K562 (cell line): ENCODE measurements around the gene C17orf113. TPM values are rescaled to one million over a fixed set of nuclear protein-coding genes. Genes with fewer than 3 reads are reported as not detected.

Source experiments
- ATF3 ChIP-seq, 2 experiments: fragments of 450-650 bp in 1 of 2; sonication (generic) in 1 of 2; formaldehyde crosslinking in 1 of 2; IDR thresholded peaks in 1 of 2; conservative IDR thresholded peaks in 1 of 2; 2 replicates each; pipeline versions ENCODE4 v1.6.1 to v1.8.1; 2016 to 2023; ENCODE audit warnings: mild to moderate bottlenecking in 2 of 2, moderate library complexity in 2 of 2, inconsistent platforms in 1 of 2, missing genetic modification reagents in 1 of 2
- BRD9 ChIP-seq: fragments of 450-650 bp; IDR thresholded peaks from 2 replicates; pipeline ENCODE4 v1.6.1; 2018; ENCODE audit warnings: low read depth; ENCODE audit not compliant: partially characterized antibody
- BRF1 ChIP-seq: IDR thresholded peaks from 3 replicates; pipeline ENCODE4 v1.6.1; 2011; ENCODE audit warnings: borderline replicate concordance, mild to moderate bottlenecking; ENCODE audit not compliant: insufficient read length; ENCODE audit errors: extremely low read depth
- CBFB ChIP-seq: sonication (generic); formaldehyde crosslinking; IDR thresholded peaks from 2 replicates; pipeline ENCODE4 v1.4.0; 2020; ENCODE audit warnings: mild to moderate bottlenecking, missing genetic modification reagents
- CTCF ChIP-seq, 3 experiments: IDR thresholded peaks in 2 of 3; conservative IDR thresholded peaks in 1 of 3; 2 replicates each; pipeline ENCODE4 v1.5.1; 2011 to 2012; ENCODE audit warnings: low read length in 3 of 3, mild to moderate bottlenecking in 3 of 3, control low read depth in 2 of 3, improper control_type of control experiment in 1 of 3, inconsistent platforms in 1 of 3, low read depth in 1 of 3, mixed read lengths in 1 of 3, moderate library complexity in 1 of 3; ENCODE audit not compliant: insufficient read depth in 2 of 3
- ELF1 ChIP-seq: fragments of 200-800 bp; sonication (Bioruptor generic); IDR thresholded peaks from 2 replicates; pipeline ENCODE4 v1.6.1; 2016; ENCODE audit warnings: missing genetic modification characterization, missing compliant biosample characterization
- NEUROD1 ChIP-seq: fragments of 150-350 bp; IDR thresholded peaks from 2 replicates; pipeline ENCODE4 v1.6.1; 2014; ENCODE audit warnings: borderline replicate concordance, low read length, low read depth; ENCODE audit not compliant: partially characterized antibody
- NFRKB ChIP-seq: fragments of 450-650 bp; IDR thresholded peaks from 2 replicates; pipeline ENCODE4 v1.6.1; 2016; ENCODE audit warnings: low read depth
- NR2F6 ChIP-seq: fragments of 450-650 bp; formaldehyde crosslinking; IDR thresholded peaks from 2 replicates; pipeline ENCODE4 v1.4.0; 2020; ENCODE audit warnings: mild to moderate bottlenecking
- NR3C1 ChIP-seq: sonication (generic); formaldehyde crosslinking; IDR thresholded peaks from 2 replicates; pipeline ENCODE4 v1.8.1; 2022; ENCODE audit warnings: missing genetic modification reagents
- PATZ1 ChIP-seq: fragments of 250-450 bp; sonication (Bioruptor Pico); IDR thresholded peaks from 2 replicates; pipeline ENCODE4 v1.5.0; 2020; ENCODE audit warnings: mild to moderate bottlenecking, borderline replicate concordance
- PTBP1 ChIP-seq: fragments of 200-400 bp; formaldehyde crosslinking; IDR thresholded peaks from 2 replicates; pipeline ENCODE4 v1.6.1; 2017; ENCODE audit warnings: low read depth, low read length
- RAD21 ChIP-seq, 2 experiments: fragments of 250-450 bp in 1 of 2; fragments of 450-650 bp in 1 of 2; sonication (Bioruptor Pico) in 1 of 2; formaldehyde crosslinking in 1 of 2; IDR thresholded peaks in 1 of 2; conservative IDR thresholded peaks in 1 of 2; 2 replicates each; pipeline versions ENCODE4 v1.4.0 to v1.8.0; 2020 to 2022; ENCODE audit warnings: mild to moderate bottlenecking in 2 of 2, moderate library complexity in 1 of 2
- SAFB2 ChIP-seq: fragments of 200-400 bp; formaldehyde crosslinking; IDR thresholded peaks from 2 replicates; pipeline ENCODE4 v1.6.1; 2018; ENCODE audit warnings: borderline replicate concordance, low read length, low read depth, moderate library complexity; ENCODE audit not compliant: severe bottlenecking
- SMARCA4 ChIP-seq: fragments of 450-650 bp; IDR thresholded peaks from 2 replicates; pipeline ENCODE4 v1.6.1; 2016
- VEZF1 ChIP-seq: fragments of 200-800 bp; sonication (Bioruptor generic); IDR thresholded peaks from 2 replicates; pipeline ENCODE4 v1.6.1; 2017; ENCODE audit warnings: missing genetic modification characterization, missing compliant biosample characterization
- ZNF175 ChIP-seq: fragments of 200-800 bp; sonication (Bioruptor generic); IDR thresholded peaks from 2 replicates; pipeline ENCODE4 v1.6.1; 2016; ENCODE audit warnings: low read depth, mild to moderate bottlenecking, missing genetic modification characterization, missing compliant biosample characterization
- ZNF224 ChIP-seq: sonication (generic); formaldehyde crosslinking; IDR thresholded peaks from 2 replicates; pipeline ENCODE4 v1.8.0; 2022; ENCODE audit warnings: mild to moderate bottlenecking, missing genetic modification reagents
- ZNF76 ChIP-seq: fragments of 250-450 bp; sonication (Bioruptor Pico); IDR thresholded peaks from 2 replicates; pipeline ENCODE4 v1.4.0; 2020; ENCODE audit warnings: mild to moderate bottlenecking, moderate library complexity, borderline replicate concordance
- polyA plus RNA-seq, 8 experiments: library from polyadenylated mRNA; depleted of rRNA in 4 of 8; stranded (reverse) in 5 of 8; unstranded in 3 of 8; fragments of >200 nt; fragmentation: Nextera tagmentation in 2 of 8; fragmentation: Illumina TruSeq in 1 of 8; extraction: Ambion mirVana in 2 of 8; extraction: Trizol in 1 of 8; gene quantifications; 2 replicates each; pipeline versions ENCODE4 v1.2.1 to v1.2.3, GENCODE V29; 2011 to 2014; ENCODE audit warnings: inconsistent platforms in 1 of 8, missing spikeins in 1 of 8
- total RNA-seq, 7 experiments: library from RNA; depleted of rRNA in 6 of 7; stranded (reverse); fragments of >200 nt in 6 of 7; fragmentation: Illumina TruSeq in 2 of 7; extraction: Trizol in 2 of 7; gene quantifications; 2 replicates each; pipeline versions ENCODE4 v1.2.1 to v1.2.3, GENCODE V29; 2011 to 2021; ENCODE audit warnings: low replicate concordance in 1 of 7

Gene C17orf113
- total and polyA plus RNA-seq, 9 of the 15 experiments (the other 6 are each of a cell fraction or from before 2014, with no cell fraction given): 0.10 to 1.2 (median 0.31) TPM

- 0 out of 6 replicates have a peak, but pooled peaks of 1 of the 3 experiments have one; percentile 1 for TF ChIP-seq CTCF (IDR thresholded peaks at IDR 0.05 in 2 of 3, conservative IDR thresholded peaks at IDR 0.05 in 1 of 3; ENCODE audit: insufficient read depth in 2 of 3, low read depth in 1 of 3, low read length in 3 of 3)
- peak; percentile 77 for TF ChIP-seq BRD9
- peak; percentile 46; the same call in 1 of the 2 replicates for TF ChIP-seq CBFB (CRISPR knock-in tag)
- no peak for TF ChIP-seq SAFB2
- TF ChIP-seq ZNF76 (CRISPR knock-in tag): peak; percentile 91
- no peak for TF ChIP-seq NR3C1 (CRISPR knock-in tag)
- TF ChIP-seq BRF1: no peak
- TF ChIP-seq SMARCA4: peak; percentile 64; the same call in 1 of the 2 replicates
- peak; percentile 99 for TF ChIP-seq ATF3 (IDR thresholded peaks at IDR 0.05)
- TF ChIP-seq ATF3 (CRISPR knock-in tag; conservative IDR thresholded peaks at IDR 0.05): peak; percentile 83
- 0 out of 2 replicates have a peak, but pooled peaks have one; percentile 30 for TF ChIP-seq PTBP1
- TF ChIP-seq NFRKB: peak; percentile 75; the same call in 1 of the 2 replicates
- 0 out of 2 replicates have a peak, but pooled peaks have one; percentile 49 for TF ChIP-seq PATZ1 (CRISPR knock-in tag)
- peak; percentile 19 to 34; a peak in 2 of 4 replicates for TF ChIP-seq RAD21 (CRISPR knock-in tag; conservative IDR thresholded peaks at IDR 0.05 in 1 of 2, IDR thresholded peaks at IDR 0.05 in 1 of 2)
- peak; percentile 54 for TF ChIP-seq VEZF1 (CRISPR knock-in tag)
- TF ChIP-seq ZNF175 (CRISPR knock-in tag): peak; percentile 96
- no peak for TF ChIP-seq NR2F6
- peak; percentile 52 for TF ChIP-seq NEUROD1
- no peak for TF ChIP-seq ZNF224
- peak; percentile 77 for TF ChIP-seq ELF1 (tag)
Measured at GRCh38 chr17:42023524-42024349, 26.7 kb downstream of the C17orf113 start (continued).
